ENCODE measurements around the gene SLC66A2.

The SLC66A2 gene

GRCh38 chr18:79949697-79950487, 1.6 kb downstream of the SLC66A2 start:
- no peak for DNase-seq

GRCh38 chr18:79948719-79949411, 2.6 kb downstream of the SLC66A2 start:
- DNase-seq: no peak

GRCh38 chr18:79947881-79948610, 3.4 kb downstream of the SLC66A2 start:
- no peak for DNase-seq

- DNase-seq: no peak
These were observed 4.2 kb downstream of the SLC66A2 start for GRCh38 chr18:79947054-79947755.

- DNase-seq: no peak
These were observed 6.1 kb downstream of the SLC66A2 start for GRCh38 chr18:79945118-79946042.

GRCh38 chr18:79944746-79945117, 6.7 kb downstream of the SLC66A2 start:
- DNase-seq: no peak

- DNase-seq: no peak
These were observed 7.2 kb downstream of the SLC66A2 start for GRCh38 chr18:79944126-79944731.

- DNase-seq: no peak
These were observed 7.8 kb downstream of the SLC66A2 start for GRCh38 chr18:79943608-79944125.

GRCh38 chr18:79942786-79943607, 8.5 kb downstream of the SLC66A2 start:
- DNase-seq: no peak

- no peak for DNase-seq
These were observed 9.2 kb downstream of the SLC66A2 start for GRCh38 chr18:79942211-79942610.

- DNase-seq: no peak
These were observed 9.9 kb downstream of the SLC66A2 start for GRCh38 chr18:79941473-79942119.

- no peak for DNase-seq
These were observed 10.5 kb downstream of the SLC66A2 start for GRCh38 chr18:79940814-79941472.

- DNase-seq: no peak
These were observed 11.2 kb downstream of the SLC66A2 start for GRCh38 chr18:79940126-79940813.

GRCh38 chr18:79939096-79939495, 12.4 kb downstream of the SLC66A2 start:
- no peak for DNase-seq

GRCh38 chr18:79938196-79938595, 13.3 kb downstream of the SLC66A2 start:
- DNase-seq: no peak

- DNase-seq: no peak
These were observed 14.2 kb downstream of the SLC66A2 start for GRCh38 chr18:79937103-79937860.

- no peak for DNase-seq
These were observed 14.8 kb downstream of the SLC66A2 start for GRCh38 chr18:79936641-79937040.

- DNase-seq: no peak
These were observed 15.5 kb downstream of the SLC66A2 start for GRCh38 chr18:79935925-79936324.

All from effector CD4-positive, alpha-beta T cell (primary cell).